Activated T-cell treated with anti-CD3 and anti-CD28 coated beads for 1 hour (primary cell): ENCODE results near the gene IFI27L1.

Experiments
- DNase-seq: peaks from one replicate; pipeline ENCODE4 v3.0.0-alpha.2; 2020; ENCODE audit warnings: low read depth

Gene IFI27L1

DNA sequence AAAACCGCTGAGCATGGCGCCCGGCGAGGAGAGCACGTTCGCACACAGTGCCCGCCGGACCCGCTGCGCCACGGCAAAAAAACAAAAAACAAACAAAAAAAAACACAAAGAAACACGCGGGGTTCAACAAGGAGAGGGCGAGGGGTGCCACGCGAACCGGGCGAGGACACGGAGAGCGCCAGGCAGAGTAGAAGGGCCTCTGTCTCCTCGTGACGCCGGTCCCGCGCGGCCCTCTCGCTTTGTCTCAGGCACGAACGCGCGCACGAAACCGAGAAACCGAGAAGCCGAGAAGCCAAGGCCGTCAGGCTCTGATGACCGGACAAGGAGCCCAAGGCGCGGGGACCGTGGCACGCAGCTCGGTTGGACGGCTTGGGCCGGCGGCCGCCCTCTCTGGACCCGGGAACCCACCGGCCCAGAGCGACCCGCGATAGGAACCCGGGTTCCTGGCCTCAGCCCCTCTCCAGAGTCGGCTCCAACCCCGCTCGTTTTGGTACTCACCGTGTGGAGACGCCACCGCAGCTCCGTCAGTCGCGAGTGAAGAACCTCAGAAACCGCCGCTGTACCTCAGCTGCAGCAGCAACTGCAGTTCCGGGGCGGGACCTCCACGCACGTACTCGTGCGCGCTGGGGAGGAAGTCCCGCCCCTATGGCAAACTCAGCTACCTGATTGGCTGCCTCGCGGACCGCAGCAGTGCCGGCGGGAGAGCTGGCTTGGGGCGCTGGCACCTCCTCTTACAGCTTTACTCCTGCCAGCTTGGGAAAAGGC, at the start of gene IFI27L1, which contains the start of gene DDX24:
Gene IFI27L1, plus strand, starts transcription at position 690 of the 765 bp plus-strand sequence. CDS start 15,628 bp downstream, outside the sequence.
Gene DDX24, minus strand, starts transcription at position 582 of the 765 bp plus-strand sequence. CDS start 1,460 bp downstream, outside the sequence.
- DNase-seq, result peak; percentile 91

- no peak for DNase-seq
Observed at GRCh38 chr14:94031883-94032279, 49.2 kb upstream of the IFI27L1 start.

GRCh38 chr14:94034886-94035285, 46.2 kb upstream of the IFI27L1 start:
- no peak for DNase-seq

- peak; percentile 66 for DNase-seq
Observed at GRCh38 chr14:94036313-94037167, 44.6 kb upstream of the IFI27L1 start.

DNA sequence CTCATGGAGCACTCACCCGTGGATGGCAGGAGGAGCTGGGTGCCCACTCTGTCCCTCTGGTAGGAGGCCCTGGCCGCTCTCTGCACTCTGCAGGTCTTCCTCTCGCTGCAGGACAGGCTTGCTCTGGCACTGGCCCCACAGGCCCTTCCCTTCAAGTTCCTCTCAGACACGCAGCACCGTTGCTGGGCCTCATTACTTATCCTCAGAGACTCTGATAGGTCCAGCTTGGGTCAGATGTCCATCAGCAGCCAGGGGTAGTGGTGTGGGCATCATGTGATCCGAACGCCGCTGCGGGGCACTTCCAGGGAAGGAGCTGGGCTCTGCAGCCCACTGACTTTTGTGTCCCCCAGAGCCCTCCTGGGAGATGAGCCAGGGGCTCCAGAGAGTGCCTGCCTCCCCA, 43.2 kb upstream of the IFI27L1 start:
- no peak for DNase-seq

DNA sequence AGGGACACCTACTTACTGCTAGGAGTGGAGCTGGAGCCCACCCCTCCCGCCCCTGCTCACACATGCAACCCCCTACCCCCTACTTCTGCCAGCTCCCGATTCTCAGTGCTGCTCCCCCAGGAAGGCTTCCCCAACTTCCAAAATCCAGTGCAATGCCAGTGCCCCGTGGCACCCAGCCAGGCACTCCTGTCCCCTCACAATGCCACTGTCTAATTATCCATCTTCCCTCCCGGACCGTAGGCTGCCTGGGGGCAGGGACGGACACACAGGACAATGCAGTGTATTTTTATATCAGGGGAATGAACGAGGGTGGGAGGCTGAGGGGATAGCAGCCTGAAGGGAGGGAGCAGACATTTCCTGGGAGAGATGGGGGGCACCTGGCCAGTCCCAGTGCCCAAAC, 42.6 kb upstream of the IFI27L1 start:
- DNase-seq, result no peak

DNA sequence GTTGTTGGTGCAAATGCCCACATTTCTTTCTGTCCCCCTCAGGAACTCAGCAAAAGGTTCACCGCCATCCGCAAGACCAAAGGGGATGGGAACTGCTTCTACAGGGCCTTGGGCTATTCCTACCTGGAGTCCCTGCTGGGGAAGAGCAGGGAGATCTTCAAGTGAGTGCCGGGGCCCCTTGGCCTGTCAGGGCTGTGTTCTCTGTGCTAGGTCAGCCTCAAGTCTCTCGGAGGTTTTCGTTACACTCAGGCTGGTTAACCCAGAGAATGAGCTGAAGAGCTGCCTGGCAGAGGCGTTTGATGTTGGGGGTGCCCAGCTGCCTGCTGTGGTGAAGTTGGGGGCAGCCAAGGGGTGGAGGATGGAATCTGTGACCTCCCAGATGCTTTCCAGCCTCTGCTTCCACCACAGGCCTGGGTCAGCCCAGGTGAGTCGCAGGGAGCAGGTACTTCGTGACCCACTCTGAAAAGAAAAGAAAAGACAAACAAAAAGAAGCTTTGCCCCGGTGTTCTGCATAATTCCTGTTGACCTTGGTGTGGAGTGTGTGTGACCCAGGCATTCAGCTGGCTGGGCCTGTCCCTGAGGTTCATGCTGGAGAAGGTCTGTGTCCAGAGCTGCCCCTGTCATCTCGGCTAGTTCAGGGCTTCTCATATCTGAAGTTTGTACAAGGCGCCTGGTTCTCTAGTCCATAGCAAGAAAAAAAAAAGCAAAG, 42.0 kb upstream of the IFI27L1 start:
- no peak for DNase-seq

GRCh38 chr14:94040247-94040646, 40.9 kb upstream of the IFI27L1 start:
- DNase-seq, result no peak

DNA sequence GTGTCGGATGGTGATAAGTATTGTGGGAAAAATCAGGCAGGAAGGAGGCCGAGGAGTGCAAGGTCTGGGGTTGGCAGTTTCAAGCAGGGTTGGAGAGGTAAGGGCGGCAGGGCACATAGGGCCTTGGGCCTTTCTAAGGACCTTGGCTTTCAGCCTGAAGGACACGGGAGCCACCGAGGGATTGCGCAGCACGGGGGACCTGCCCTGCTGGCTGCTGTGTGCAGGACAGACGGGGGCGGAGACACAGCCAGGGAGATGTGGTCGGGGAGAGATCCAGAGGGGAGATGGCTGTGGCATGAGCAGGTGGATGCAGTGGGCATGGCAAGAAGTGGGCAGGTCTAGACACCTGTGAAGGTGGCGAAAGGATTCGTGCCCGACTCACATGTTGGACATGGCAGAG, 40.3 kb upstream of the IFI27L1 start:
- DNase-seq, result no peak

DNA sequence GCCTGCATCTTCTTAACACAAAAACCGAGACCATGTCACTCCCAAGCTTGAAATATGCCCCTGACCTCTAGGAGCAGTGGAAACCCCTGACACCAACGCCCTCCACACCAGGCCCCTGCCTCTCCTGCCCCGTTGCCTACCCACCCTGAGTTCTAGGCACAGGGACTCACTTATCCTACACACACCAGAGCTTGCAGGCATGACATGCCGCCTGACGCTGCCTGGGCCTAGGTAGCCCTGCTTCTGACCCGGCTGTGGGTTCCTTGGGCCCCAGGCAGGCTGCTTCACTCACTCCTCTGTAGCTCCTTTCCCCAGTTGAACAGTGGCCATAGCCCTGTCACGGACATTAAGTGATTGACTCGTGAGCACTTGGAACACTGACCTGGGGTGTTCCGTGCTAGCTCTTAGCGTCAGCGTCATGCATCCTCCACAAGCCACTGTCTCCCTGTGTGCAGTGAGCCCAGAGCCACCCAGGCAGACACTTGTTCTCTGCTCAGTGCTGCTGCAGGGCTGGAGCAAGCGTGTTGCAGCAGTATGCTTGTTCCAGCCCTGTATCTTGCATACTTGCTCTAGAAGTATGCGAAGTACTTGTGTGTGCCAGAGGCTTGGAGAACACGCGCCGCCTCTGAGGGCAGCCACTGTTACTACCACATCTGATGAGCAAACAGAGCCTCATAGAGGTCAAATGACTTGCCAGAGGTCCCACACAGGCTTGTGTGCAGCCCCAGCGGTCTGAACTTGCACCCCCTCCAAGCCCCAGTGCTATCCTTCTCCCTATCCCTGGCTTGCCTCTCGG, 39.4 kb upstream of the IFI27L1 start:
- no peak for DNase-seq

- no peak for DNase-seq
Observed at GRCh38 chr14:94042433-94043091, 38.5 kb upstream of the IFI27L1 start.

DNA sequence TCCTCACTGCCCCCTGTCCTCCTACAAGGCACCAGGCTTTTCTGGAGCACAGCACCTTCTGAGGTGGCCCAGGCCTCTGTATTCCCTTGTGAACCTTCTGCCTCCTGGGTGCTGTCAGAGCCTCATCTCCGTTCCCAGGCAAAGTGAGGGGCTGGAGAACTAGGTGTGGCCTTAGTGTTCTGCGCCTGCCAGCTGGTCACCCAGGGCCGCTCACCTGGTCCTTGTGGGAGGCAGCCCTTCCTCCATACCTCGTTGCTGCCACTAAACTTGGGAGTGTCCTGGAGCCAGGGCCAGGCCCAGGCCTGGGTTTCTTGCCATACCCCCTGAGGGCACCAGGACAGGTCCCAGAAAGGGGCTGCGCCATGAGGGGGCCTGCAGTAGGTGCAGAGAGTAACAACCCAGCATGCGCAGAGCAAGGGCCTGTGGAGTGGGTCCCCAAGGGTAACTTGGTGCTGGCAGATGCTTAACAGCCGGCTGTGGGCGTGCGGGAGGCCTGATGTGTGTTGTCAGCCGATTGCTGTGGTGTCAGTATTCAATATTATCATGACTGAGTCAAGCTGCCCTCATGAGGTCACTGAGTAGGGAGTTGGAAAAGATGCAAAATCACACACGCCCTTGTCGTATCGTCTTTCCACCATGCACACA, 37.9 kb upstream of the IFI27L1 start:
- DNase-seq, result no peak

DNA sequence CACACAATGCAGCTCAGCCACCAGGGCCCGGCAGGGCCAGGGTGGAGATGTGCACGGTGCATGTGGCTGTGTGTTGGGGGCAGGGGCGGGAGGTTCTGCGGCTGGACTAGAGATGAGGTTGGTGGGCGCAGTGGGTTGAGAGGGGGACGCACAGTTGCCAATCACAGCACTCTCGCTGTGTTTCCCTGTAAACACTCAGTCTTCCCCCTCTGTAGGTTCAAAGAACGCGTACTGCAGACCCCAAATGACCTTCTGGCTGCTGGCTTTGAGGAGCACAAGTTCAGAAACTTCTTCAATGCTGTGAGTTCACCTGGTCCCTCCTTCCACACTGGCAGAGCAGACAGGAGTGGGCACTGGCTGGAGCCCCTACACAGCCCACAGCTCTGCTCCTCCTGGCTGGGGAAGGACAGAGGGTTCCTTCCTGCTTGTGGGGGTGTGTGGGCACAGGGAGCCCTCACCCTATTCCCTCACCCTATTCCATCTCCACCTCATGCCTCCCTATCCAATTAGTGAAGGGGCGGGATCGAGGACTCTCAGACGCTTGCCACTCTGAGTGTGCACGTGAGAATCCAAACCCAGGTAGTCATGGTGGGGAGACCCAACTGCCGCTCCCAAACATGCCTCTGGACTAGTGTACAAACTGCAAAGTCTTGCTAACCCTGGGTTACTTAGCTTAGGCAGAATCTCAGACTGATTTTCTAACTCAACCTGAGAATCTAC, 37.2 kb upstream of the IFI27L1 start:
- no peak for DNase-seq

- no peak for DNase-seq
Observed at GRCh38 chr14:94044476-94045091, 36.5 kb upstream of the IFI27L1 start.

DNA sequence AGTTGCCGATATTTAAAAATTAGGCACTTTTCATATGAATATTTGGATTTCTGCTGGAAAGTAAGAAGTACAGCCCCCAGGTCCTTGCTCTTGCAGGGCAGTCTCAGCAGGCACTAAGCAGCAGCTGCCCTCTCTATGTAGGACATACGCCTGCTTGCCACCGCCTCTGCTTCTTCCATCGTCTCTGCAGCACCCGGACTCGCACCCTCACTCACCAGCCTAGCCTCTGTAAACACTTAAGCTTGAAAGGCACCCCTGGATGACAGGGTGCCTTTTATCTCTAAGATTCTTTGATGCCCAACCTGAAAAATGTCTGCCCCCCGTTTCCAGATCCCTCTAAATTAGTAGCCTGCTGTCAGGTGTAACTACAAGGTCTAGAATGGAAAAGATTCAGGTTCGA, 36.0 kb upstream of the IFI27L1 start:
- DNase-seq, result no peak

GRCh38 chr14:94045563-94046345, 35.4 kb upstream of the IFI27L1 start:
- no peak for DNase-seq

DNA sequence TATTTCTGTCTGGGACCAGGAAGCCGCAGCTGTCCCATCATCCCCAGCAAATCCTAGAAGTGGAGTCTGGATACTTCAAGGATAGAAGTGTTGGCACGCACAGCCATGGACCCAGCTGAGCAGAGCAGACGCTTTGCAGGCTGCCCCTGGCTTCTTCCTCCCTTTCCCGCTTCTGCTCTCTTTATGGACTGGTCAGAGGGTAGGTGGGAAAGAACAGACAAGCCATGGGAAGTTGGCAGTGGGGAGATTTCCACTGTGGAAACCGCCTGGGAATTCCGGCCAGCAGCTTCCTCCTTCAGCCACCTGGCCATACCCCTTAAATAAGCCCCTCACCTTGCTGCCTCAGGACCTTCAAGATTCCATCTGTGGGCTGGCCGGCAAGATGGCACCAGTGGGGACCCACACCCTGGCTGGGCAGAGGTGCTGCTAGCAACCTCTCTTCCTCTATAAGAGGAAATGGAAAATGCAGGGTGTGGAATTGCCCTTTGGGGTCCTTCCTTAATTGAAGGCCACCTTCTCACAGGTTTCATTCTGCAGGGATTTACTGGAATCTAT, 34.3 kb upstream of the IFI27L1 start:
- no peak for DNase-seq

GRCh38 chr14:94047581-94047980, 33.5 kb upstream of the IFI27L1 start:
- DNase-seq, result no peak
